GM18505 (cell line): Measurements from ENCODE around the gene NSF.
"Not testable (repeated sequence)": the region's sequence is repeated elsewhere in the genome, so short reads cannot be mapped to it uniquely, and the experiment has no call there.

Experiments
- ATAC-seq: cut with Tn5 transposase; IDR thresholded peaks from one replicate; pipeline ENCODE4 v1.9.1; 2021; ENCODE audit not compliant: unreplicated experiment

NSF gene

GRCh38 chr17:46590157-46591146, at the start of gene NSF:
Gene NSF, plus strand, starts transcription at chr17:46590669. Its CDS starts 107 bp downstream, at chr17:46590776.
- not testable (repeated sequence) for ATAC-seq

DNA sequence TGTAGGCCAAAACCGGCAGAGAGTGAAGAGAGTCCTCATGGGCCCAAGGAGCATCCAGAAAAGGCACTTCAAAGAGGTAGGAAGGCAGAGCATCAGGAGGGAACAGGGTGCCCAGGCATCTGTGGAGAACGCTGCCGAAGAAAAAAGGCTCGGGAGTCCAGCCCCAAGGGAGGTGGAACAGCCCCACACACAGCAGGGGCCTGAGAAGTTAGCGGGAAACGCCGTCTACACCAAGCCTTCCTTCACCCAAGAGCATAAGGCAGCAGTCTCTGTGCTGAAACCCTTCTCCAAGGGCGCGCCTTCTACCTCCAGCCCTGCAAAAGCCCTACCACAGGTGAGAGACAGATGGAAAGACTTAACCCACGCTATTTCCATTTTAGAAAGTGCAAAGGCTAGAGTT, 41.9 kb upstream of the NSF start:
- ATAC-seq: not testable (repeated sequence)

GRCh38 chr17:46559155-46559554, 31.3 kb upstream of the NSF start:
- ATAC-seq: not testable (repeated sequence)

DNA sequence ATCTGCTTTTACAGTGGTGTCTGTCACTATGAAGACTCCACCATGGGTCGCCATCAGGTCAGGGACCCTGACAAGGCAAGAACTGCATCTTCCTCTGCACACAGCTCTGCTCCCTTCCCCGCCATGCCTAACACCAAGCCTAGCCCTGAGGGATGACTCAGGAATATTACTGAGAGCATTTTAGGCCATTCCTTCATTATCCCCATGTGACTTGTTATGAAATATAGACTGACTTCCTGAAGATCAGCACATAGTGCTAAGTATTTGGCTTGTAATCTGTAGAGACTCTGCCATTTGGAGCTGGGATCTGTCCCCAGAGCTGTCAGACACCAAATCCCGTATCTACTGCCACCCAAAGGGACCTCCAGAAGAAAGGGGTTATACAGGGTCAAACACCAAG, 30.4 kb upstream of the NSF start:
- ATAC-seq: not testable (repeated sequence)

DNA sequence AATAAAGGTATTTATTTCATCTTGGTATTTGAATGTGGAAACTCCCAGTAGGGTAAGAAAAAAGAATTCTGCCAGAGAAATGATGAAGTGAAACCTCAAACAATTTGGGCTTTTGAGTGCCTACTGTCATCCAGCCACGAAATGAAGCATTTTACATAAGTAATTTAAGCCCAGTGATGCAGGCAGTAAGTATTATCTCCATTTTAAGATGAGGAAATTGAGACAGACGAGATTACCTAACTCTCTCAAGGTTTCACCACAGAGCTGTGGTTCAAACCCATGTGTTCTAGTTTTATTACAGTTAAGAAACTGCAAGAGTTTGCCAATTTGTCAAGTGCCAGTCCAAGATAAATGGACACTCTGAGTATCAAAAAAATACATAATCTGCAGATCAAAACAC, 24.2 kb upstream of the NSF start:
- not testable (repeated sequence) for ATAC-seq

- not testable (repeated sequence) for ATAC-seq
Measured at GRCh38 chr17:46566980-46567379, 23.5 kb upstream of the NSF start.

DNA sequence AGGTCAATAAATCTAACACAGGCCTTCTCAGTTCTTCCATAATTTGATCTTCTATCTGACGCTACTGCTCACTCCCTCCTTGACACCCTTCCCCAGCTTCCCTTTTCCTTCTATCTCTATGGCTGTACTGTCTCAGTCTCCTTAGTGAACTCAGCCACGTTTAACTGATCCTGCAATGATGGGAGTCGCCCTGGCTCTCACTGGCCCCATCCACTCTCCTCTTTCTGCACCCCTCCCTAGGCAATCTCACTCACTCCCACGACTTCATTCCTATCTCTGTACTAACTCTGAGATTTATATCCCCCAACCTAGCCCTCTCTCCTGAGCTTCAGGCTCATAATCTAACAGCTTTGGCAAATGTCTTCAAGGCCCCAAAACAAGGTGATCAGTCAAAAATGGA, 18.7 kb upstream of the NSF start:
- not testable (repeated sequence) for ATAC-seq

DNA sequence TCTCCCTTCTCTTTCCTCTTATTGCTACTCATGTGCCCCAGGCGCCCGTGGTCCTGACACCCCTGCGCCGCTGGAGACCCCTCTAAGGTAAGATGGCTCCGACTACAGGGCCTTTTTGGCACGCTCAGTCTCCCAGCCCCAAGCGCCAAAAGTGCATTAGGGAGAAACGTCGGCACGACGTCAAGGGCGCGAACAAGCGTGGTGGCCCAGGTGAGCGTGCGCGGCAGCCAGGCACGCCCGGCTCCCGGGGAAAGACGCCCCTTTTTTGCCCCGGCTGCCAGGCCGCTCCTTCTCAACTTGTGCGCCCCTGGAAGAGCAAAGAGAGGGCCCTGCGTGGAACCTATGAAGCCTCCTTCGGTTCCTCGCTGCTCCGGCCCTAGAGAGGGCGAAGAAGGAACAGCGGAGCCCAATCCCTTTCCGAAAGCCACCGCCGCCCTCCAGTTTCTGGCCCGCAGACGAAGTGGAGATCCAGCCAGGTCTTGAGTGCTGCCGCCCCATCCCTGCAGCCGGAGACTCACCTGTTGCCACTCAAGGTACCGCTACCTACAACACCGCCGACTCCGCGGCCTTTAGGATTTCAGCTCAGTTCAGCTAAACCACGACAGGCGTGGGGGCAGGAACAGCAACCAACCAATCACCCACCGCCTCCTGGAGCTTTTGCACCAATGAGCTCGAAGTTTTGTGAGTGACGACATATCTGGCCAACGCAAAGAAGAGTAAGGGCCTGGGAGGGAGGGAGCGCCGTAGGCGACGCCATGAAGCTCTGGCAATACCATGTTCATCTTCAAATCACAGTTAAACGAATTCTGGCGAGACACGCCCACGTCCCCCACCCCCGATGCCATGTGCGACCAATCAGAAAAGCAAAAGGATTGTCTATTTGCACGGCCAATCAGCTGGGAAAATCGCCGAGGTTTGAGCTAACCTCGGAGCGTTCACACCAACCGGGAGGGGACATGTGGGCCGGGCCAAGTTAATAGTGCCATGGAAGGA, 11.1 kb upstream of the NSF start, which contains the start of gene ARL17A:
ARL17A (minus strand) TSS at position 609 of the 993 bp plus-strand sequence. CDS start 3,369 bp downstream, outside the sequence.
- ATAC-seq: peak; percentile 61

DNA sequence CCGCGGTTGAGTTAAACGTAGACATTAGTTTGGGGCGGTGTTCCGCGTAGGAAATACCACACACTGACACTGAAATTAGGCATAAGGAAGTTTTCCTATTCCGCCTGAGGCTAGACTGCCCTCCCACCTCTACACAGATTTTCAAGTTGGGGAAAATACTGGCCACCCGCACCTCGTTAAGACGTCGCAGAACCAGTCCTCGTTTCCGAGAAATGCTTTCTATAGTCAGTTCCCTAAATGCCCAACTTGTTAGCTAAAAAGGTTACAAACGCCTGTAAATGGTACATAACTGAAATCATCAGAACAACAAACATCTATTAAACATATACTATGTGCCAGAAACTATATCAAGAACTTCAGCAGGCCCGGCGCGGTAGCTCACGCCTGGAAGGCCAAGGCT, 10.4 kb upstream of the NSF start:
- ATAC-seq: peak; percentile 7

DNA sequence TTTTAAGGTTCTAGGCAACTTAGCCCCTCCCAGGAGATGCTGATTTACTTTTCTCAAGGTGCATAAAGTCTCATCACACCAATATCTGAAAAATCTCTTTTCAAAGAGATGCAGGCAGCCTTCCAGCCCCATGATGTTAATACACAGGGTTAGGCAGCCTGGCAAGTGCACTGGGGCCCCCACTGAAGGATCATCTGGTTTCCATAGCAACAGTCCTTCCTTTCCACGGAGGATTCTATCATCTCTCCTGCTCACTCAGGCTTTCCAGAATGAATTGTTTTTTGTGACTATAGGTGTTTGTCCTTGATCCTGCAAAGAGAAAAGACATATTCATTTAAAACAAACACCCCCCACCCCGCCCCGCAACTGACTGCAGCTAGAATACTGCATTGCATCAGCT, 5.0 kb upstream of the NSF start:
- not testable (repeated sequence) for ATAC-seq

DNA sequence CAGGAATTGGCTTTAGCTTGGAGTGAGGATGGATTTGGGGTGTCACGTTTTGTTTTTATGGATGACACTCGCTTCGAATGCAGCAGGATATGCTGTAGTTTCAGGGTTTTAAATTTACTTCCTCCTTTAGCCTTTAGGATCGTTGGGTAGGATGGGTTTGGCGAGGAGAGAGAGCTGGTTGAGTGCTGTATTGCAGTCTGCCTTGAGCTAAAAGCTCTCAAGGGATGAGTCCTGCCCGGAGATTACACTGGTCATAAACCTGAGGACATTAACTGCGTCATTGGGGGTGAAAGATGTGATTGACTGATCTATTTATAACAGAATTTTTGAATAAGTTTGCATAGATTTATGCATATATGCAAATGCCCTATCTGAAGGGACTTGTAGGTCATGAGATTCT, 863 bp downstream of the NSF start:
- ATAC-seq: not testable (repeated sequence)

- not testable (repeated sequence) for ATAC-seq
Measured at GRCh38 chr17:46598344-46598931, 8.0 kb downstream of the NSF start.

DNA sequence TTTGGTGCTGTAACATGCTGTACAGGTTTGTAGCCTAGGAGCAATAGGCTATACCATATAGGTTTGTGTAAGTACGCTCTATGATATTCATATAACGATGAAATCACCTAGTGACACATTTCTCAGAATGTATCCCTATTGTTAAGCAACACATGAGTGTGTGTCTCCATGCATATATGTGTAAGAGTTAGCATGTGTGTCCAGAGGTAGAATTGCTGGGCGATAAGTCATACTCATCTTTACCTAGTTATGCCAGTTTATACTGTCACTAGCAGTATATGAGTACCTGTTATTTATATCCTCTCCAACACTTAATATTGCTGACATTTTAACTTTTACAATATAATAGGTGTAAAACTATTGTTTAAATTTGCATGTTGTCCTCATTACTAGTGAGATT, 10.3 kb downstream of the NSF start:
- not testable (repeated sequence) for ATAC-seq

- not testable (repeated sequence) for ATAC-seq
Measured at GRCh38 chr17:46603125-46603524, 12.7 kb downstream of the NSF start.

DNA sequence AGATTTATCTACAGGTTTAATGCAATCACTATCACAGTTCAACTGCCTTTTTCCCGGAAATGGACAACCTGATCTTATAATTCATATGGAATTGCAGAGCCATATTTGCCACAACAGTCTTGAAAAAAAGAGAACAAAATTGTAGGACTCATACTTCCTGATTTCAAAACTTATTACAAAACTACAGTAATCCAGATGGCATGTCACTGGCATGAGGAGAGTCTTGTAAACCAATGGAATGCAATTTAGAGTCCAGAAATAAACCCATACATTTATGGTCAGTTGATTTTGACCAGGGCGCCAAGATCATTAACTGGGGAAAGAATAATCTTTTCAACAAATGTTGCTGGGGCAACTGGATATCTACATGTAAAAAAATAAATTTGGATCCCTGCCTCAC, 20.8 kb downstream of the NSF start:
- not testable (repeated sequence) for ATAC-seq

DNA sequence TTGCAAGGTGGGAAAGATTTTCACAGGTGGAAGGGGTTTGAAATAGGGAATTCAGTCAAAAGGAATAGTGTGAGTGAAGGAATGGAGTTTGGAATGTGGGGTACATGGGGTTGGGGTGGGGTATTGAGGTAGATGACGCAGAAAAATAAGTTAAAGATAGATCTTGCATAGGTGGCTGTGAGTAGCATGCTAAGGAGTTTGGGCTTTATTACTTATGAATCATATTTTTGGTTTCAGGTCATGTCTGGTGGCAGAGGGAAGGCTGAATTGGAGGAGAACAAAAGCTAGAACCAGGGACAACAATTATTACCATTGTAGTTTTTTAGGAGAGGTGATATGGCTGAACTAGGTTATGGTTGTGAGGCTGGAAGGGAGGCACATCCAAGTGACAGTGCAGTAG, 23.4 kb downstream of the NSF start:
- not testable (repeated sequence) for ATAC-seq

DNA sequence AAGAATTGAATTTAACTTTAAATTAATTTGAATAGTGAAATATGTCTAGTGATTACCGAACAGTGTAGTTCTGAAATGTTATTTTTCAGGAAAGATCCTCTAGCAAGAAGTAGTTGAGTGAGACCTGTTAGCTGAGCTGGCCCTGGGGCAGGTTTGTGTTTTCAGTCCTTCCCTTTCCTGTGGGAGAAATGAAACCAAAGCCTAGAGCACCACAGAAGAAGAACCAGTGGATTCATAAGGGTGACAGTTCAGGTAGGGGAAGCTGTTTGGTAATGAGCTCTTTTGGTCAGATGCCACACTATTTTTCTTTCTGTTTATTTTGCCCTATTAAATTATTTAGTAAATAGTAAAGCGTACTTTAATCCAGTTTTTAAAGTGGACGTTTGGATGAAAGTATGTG, 26.7 kb downstream of the NSF start:
- not testable (repeated sequence) for ATAC-seq

- not testable (repeated sequence) for ATAC-seq
Measured at GRCh38 chr17:46618975-46619374, 28.5 kb downstream of the NSF start.

DNA sequence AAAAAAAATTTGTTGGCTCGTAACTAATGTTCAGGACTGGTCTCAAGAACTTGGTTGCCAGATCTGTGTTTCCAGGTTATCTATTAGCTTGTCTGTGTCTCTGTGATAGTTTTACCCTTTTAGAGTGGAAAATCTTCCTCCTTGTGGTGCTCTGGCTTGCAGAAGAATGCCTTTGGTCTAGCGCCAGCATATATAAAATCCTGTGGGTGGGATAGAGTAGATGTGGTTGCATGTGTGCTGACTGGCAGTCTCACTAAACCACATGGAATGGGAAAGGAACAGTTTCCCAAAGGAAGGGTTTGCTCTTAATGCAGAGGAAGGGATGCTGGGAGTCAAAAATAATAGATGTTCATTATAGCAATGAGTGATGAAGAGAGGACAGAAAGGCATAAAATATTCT, 33.3 kb downstream of the NSF start:
- not testable (repeated sequence) for ATAC-seq

DNA sequence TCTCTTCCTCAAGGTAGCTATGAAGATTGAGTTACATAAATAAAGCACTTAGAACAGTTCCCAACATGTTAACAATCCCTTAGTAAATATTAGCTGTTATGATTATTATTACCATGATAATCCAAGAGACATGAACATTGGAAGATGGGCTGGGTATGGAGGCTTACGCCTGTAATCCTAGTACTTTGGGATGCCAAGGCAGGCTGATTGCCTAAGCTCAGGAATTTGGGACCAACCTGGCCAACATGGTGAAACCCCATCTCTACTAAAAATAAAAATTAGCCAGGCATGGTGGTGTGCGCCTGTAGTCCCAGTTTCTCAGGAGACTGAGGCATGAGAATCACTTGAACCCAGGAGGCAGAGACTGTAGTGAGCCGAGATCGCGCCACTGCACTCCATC, 34.3 kb downstream of the NSF start:
- ATAC-seq: not testable (repeated sequence)
